Right lobe of liver (tissue), 6 donors: ENCODE data around the gene DAZ4. TPM values are rescaled to one million over a fixed set of nuclear protein-coding genes. Genes with fewer than 3 reads are reported as not detected.
A peak's percentile ranks its signal among the peaks of the same experiment; 100 is the strongest.
"Not testable (repeated sequence)": the region's sequence is repeated elsewhere in the genome, so short reads cannot be mapped to it uniquely, and the experiment has no call there.

Experiments
- ATAC-seq, 4 donors: fragments of 200-7000 bp; cut with Tn5 transposase; one replicate each; pipeline ENCODE4 v1.9.1; 2020; ENCODE audit warnings: mild to moderate bottlenecking in 4 of 4, moderate library complexity in 4 of 4
- DNase-seq, 3 donors: peaks; one replicate each; pipeline ENCODE4 v3.0.0-alpha.2; 2020
- H3K27ac ChIP-seq, 3 donors: fragments of 200-600 bp; one replicate each; pipeline ENCODE4 v1.8.0; 2022
- H3K27me3 ChIP-seq, 2 donors: fragments of 200-600 bp; one replicate each; pipeline ENCODE4 v1.8.0; 2022
- H3K36me3 ChIP-seq, 4 donors: fragments of 200-600 bp; sonication (generic) in 1 of 4; one replicate each; pipeline versions ENCODE4 v1.5.1 to v1.8.0; 2017 to 2022; ENCODE audit warnings: control low read depth in 1 of 4
- H3K4me1 ChIP-seq, 4 donors: fragments of 200-600 bp; sonication (generic) in 1 of 4; one replicate each; pipeline versions ENCODE4 v1.5.1 to v1.8.0; 2017 to 2022; ENCODE audit warnings: control low read depth in 1 of 4
- H3K4me3 ChIP-seq, 3 donors: fragments of 200-600 bp; one replicate each; pipeline ENCODE4 v1.8.0; 2022
- H3K9me3 ChIP-seq, 4 donors: fragments of 200-600 bp; sonication (generic) in 1 of 4; one replicate each; pipeline versions ENCODE4 v1.5.1 to v1.8.0; 2017 to 2022; ENCODE audit warnings: control low read depth in 1 of 4
- WGBS: methylation state at CpG from one replicate; pipeline ENCODE4 v1.1.6; 2018; ENCODE audit warnings: low coverage, low lambda C conversion rate; ENCODE audit not compliant: insufficient coverage; ENCODE audit errors: missing lambda C conversion rate; 5-methylcytosine and 5-hydroxymethylcytosine counted together
- intact Hi-C, 2 donors: fragments of 100-400 bp; cut with DNase I; formaldehyde crosslinking; loops; one replicate each; pipeline versions ENCODE4 v1.11.2 to v1.14.1; 2022
- long read RNA-seq: library from polyadenylated mRNA; unstranded; transcript quantifications from one replicate; pipeline ENCODE4 v2.0.0, GENCODE V29; 2019
- total RNA-seq, 6 experiments: library from RNA; depleted of rRNA in 2 of 6; stranded (reverse); fragments of >200 nt in 2 of 6; fragmentation: NEBNext Ultra II Directional in 3 of 6; extraction: Animal tissue kit (Norgen Biotek cat#: 25700) in 3 of 6; gene quantifications; one replicate each; pipeline versions ENCODE4 v1.1.0 to v1.2.4, GENCODE V29; 2016 to 2023
- donor health status: DM: no; HTN: yes; CAD: no.
- donor health status: DM: no; HTN: no; CAD: no.
- donor health status: DM: no; HTN: no; CAD: no.
- donor health status: DM: no; HTN: yes; CAD: no.
- donor health status: DM: no; HTN: yes; CAD: no.

The DAZ4 gene, protein sequence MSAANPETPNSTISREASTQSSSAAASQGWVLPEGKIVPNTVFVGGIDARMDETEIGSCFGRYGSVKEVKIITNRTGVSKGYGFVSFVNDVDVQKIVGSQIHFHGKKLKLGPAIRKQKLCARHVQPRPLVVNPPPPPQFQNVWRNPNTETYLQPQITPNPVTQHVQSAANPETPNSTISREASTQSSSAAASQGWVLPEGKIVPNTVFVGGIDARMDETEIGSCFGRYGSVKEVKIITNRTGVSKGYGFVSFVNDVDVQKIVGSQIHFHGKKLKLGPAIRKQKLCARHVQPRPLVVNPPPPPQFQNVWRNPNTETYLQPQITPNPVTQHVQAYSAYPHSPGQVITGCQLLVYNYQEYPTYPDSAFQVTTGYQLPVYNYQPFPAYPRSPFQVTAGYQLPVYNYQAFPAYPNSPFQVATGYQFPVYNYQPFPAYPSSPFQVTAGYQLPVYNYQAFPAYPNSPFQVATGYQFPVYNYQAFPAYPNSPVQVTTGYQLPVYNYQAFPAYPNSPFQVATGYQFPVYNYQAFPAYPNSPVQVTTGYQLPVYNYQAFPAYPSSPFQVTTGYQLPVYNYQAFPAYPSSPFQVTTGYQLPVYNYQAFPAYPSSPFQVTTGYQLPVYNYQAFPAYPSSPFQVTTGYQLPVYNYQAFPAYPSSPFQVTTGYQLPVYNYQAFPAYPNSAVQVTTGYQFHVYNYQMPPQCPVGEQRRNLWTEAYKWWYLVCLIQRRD
- under 1 TPM in 1 of 6 experiments, not detected in 5; 0.15 TPM for total RNA-seq
- long read RNA-seq: 0 reads

DNA sequence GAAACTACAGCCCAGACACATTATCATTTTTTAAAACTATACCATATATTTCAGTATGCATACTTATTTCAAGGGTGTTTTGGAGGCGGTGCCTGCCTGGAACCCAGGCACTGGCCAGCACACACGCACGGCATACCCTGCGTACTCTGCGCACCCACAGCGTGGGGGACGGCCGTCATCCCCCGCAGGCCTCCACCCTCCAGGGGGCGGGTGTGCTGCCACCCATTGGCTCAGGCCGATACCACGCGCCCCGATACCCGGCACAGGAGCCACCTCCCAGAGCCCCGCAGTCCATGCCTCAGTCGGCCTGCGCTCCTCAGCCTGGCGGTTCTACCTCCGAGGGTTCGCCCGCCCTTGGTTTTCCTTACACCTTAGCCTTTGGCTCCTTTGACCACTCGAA is at the start of gene DAZ4:
Gene DAZ4, plus strand, starts transcription at position 301 of the 400 bp plus-strand sequence. CDS start 208 bp downstream, outside the sequence.
- H3K9me3 ChIP-seq, H3K36me3 ChIP-seq, intact Hi-C loops, H3K4me1 ChIP-seq, DNase-seq, H3K27ac ChIP-seq, H3K27me3 ChIP-seq, ATAC-seq, H3K4me3 ChIP-seq: not testable (repeated sequence)
- WGBS: no CpG with 5 or more reads among the region's 23 CpGs

DNA sequence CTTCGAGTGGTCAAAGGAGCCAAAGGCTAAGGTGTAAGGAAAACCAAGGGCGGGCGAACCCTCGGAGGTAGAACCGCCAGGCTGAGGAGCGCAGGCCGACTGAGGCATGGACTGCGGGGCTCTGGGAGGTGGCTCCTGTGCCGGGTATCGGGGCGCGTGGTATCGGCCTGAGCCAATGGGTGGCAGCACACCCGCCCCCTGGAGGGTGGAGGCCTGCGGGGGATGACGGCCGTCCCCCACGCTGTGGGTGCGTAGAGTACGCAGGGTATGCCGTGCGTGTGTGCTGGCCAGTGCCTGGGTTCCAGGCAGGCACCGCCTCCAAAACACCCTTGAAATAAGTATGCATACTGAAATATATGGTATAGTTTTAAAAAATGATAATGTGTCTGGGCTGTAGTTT is 20.4 kb upstream of the DAZ4 start, which contains the start of gene DAZ3:
Gene DAZ3, minus strand, starts transcription at position 101 of the 400 bp plus-strand sequence. CDS start 208 bp downstream, outside the sequence.
- intact Hi-C loops: not testable (repeated sequence)

DNA sequence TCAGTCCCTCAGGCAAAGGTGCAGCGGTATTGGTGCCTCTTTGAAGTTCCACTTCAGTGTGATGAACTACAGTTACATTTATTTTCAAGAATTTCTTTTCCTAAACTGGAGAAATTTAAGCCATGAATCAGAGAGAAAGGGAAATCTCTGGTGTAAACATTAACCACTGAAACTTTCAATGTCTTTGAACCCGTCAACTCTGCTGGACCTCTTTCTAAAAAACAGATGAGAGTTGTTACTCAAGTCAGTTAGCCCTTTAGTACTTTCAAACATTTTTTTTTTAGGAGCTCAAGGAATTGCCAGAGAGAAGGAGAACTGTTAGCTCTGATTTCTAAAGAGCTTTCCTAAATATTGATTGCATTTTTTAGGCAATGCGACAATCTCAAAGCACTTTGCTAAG is 11.9 kb upstream of the DAZ4 start:
- H3K4me1 ChIP-seq, DNase-seq, intact Hi-C loops, H3K27ac ChIP-seq, H3K4me3 ChIP-seq, H3K27me3 ChIP-seq, H3K9me3 ChIP-seq, H3K36me3 ChIP-seq: not testable (repeated sequence)
- no CpG with 5 or more reads among the region's 3 CpGs for WGBS
- ATAC-seq: peak in 1 of 4 donors; percentile 72

More for the DNA sequence above, 20.4 kb upstream of the DAZ4 start, which contains the start of gene DAZ3:
- DNase-seq, H3K9me3 ChIP-seq, H3K4me3 ChIP-seq, H3K4me1 ChIP-seq, H3K27ac ChIP-seq, H3K27me3 ChIP-seq, ATAC-seq, H3K36me3 ChIP-seq: not testable (repeated sequence)
- no CpG with 5 or more reads among the region's 23 CpGs for WGBS

DNA sequence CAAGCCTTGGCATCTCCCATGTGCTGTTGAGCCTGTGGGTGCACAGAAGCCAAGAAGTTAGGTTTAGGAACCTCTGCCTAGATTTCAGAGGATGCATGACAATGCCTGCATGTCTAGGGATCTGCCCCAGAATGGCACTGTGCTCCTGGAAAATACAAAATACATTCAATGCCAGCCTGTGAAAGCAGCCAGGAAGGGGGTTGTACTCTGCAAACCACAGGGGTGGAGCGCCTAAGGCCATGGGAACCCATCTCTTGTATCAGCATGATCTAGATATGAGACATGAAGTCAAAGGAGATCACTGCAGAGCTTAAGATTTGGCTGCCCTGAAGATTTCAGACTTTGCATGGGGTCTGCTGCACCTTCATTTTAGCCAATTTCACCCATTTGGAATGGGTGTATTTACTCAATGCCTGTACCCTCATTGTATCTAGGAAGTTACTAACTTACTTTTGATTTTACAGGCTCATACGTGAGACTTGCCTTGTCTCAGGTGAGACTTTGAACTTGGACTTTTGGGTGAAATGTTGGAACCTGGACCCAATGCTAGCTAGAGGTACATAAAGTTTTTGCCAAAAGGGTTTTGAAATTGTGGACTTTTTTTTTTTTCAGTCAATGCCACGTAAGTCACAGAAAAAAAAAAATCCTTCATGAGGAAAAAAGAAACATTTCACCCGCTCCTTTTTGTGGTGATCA is 9.4 kb upstream of the DAZ4 start:
- H3K4me1 ChIP-seq, H3K36me3 ChIP-seq, H3K4me3 ChIP-seq, intact Hi-C loops, DNase-seq, H3K27me3 ChIP-seq, H3K27ac ChIP-seq, H3K9me3 ChIP-seq: not testable (repeated sequence)
- WGBS: no CpG with 5 or more reads among the region's 4 CpGs
- ATAC-seq: peak in 1 of 4 donors; percentile 78

DNA sequence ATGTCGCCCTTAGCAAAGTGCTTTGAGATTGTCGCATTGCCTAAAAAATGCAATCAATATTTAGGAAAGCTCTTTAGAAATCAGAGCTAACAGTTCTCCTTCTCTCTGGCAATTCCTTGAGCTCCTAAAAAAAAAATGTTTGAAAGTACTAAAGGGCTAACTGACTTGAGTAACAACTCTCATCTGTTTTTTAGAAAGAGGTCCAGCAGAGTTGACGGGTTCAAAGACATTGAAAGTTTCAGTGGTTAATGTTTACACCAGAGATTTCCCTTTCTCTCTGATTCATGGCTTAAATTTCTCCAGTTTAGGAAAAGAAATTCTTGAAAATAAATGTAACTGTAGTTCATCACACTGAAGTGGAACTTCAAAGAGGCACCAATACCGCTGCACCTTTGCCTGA is 8.7 kb upstream of the DAZ4 start:
- H3K4me1 ChIP-seq, H3K36me3 ChIP-seq, H3K27ac ChIP-seq, H3K4me3 ChIP-seq, DNase-seq, intact Hi-C loops, H3K27me3 ChIP-seq, H3K9me3 ChIP-seq: not testable (repeated sequence)
- ATAC-seq: peak in 1 of 4 donors; percentile 72
- WGBS: no CpG with 5 or more reads among the region's 4 CpGs

Other genes with a start within 250 kb of the DAZ4 start
- gene BPY2B, start 215.9 kb upstream of the DAZ4 start, total RNA-seq: not detected
- gene DAZ3, start 20.5 kb upstream of the DAZ4 start, total RNA-seq: not detected
- not detected for gene BPY2C, start 218.2 kb downstream of the DAZ4 start, total RNA-seq